ENCODE measurements around the gene USP6NL.

Gene USP6NL

GRCh38 chr10:11404901-11405300 lies 206.5 kb downstream of the USP6NL start:
- DNase-seq: no peak
